Keratinocyte (primary cell): ENCODE measurements around the gene RETSAT. TPM values are rescaled to one million over a fixed set of nuclear protein-coding genes. Genes with fewer than 3 reads are reported as not detected.

Source experiments
- DNase-seq: peaks from one replicate; pipeline ENCODE4 v3.0.0-alpha.2; 2011; ENCODE audit warnings: low read depth, missing footprints, low spot score
- FAIRE-seq: peaks from 2 replicates; lab custom pipeline; 2011; peaks lifted over from hg19 to GRCh38; lab: Jason Lieb, UNC
- H2AFZ ChIP-seq: 2 replicates; pipeline ENCODE4 v1.6.0; 2012; ENCODE audit warnings: low read length, control low read depth, inconsistent platforms; ENCODE audit not compliant: control insufficient read depth
- H3K27ac ChIP-seq: 2 replicates; pipeline ENCODE4 v1.5.1; 2011; ENCODE audit warnings: low read length; ENCODE audit not compliant: control insufficient read depth, insufficient read depth
- H3K27me3 ChIP-seq: 3 replicates; pipeline ENCODE4 v1.6.0; 2011; ENCODE audit warnings: low read length; ENCODE audit not compliant: control insufficient read depth, insufficient read depth; ENCODE audit errors: extremely low read depth
- H3K36me3 ChIP-seq, 2 experiments: 2 replicates in 1 of 2; 3 replicates in 1 of 2; pipeline ENCODE4 v1.5.1; 2011; ENCODE audit warnings: low read length in 2 of 2, mild to moderate bottlenecking in 1 of 2; ENCODE audit not compliant: control insufficient read depth in 2 of 2, insufficient read depth in 2 of 2; ENCODE audit errors: extremely low read depth in 1 of 2
- H3K4me1 ChIP-seq: 3 replicates; pipeline ENCODE4 v1.5.1; 2011; ENCODE audit warnings: low read length; ENCODE audit not compliant: control insufficient read depth, insufficient read depth; ENCODE audit errors: extremely low read depth
- H3K4me2 ChIP-seq: 3 replicates; pipeline ENCODE4 v1.6.0; 2011; ENCODE audit warnings: low read depth, low read length; ENCODE audit not compliant: control insufficient read depth, insufficient read depth; ENCODE audit errors: extremely low read depth
- H3K4me3 ChIP-seq, 3 experiments: fragments of 200-600 bp in 1 of 3; sonication (generic) in 1 of 3; 2 replicates in 2 of 3; 3 replicates in 1 of 3; pipeline ENCODE4 v1.5.1; 2011 to 2016; ENCODE audit warnings: low read length in 3 of 3, mild to moderate bottlenecking in 3 of 3, control low read depth in 2 of 3, inconsistent platforms in 1 of 3, low read depth in 1 of 3, mixed read lengths in 1 of 3, mixed run types in 1 of 3, moderate library complexity in 1 of 3; ENCODE audit not compliant: control insufficient read depth in 2 of 3, insufficient read depth in 2 of 3; ENCODE audit errors: extremely low read depth in 1 of 3
- H3K79me2 ChIP-seq: 2 replicates; pipeline ENCODE4 v1.6.0; 2012; ENCODE audit warnings: low read length; ENCODE audit not compliant: control insufficient read depth, insufficient read depth
- H3K9ac ChIP-seq: 3 replicates; pipeline ENCODE4 v1.6.0; 2011; ENCODE audit warnings: low read length; ENCODE audit not compliant: control insufficient read depth, insufficient read depth; ENCODE audit errors: extremely low read depth
- H3K9me1 ChIP-seq: 3 replicates; pipeline ENCODE4 v1.6.0; 2011; ENCODE audit warnings: low read length; ENCODE audit not compliant: control insufficient read depth, insufficient read depth; ENCODE audit errors: extremely low read depth
- H3K9me3 ChIP-seq: 2 replicates; pipeline ENCODE4 v1.5.1; 2012; ENCODE audit warnings: low read depth, low read length; ENCODE audit not compliant: control insufficient read depth
- H4K20me1 ChIP-seq: 3 replicates; pipeline ENCODE4 v1.6.0; 2011; ENCODE audit warnings: low read length; ENCODE audit not compliant: control insufficient read depth, insufficient read depth; ENCODE audit errors: extremely low read depth
- CTCF ChIP-seq, 3 experiments: IDR thresholded peaks in 1 of 3; conservative IDR thresholded peaks in 1 of 3; optimal IDR thresholded peaks in 1 of 3; 2 replicates in 2 of 3; 3 replicates in 1 of 3; pipeline versions ENCODE3 to v1.5.1; 2011; ENCODE audit warnings: low read length in 3 of 3, mild to moderate bottlenecking in 3 of 3, moderate library complexity in 2 of 3, control low read depth in 1 of 3, inconsistent platforms in 1 of 3; ENCODE audit not compliant: insufficient read depth in 2 of 3; ENCODE audit errors: extremely low read depth in 1 of 3
- EZH2 ChIP-seq: IDR thresholded peaks from one replicate; pipeline ENCODE4 v1.6.1; 2012; ENCODE audit warnings: inconsistent platforms, mild to moderate bottlenecking, low read length, moderate library complexity
- dilution Hi-C: fragments of 300-500 bp; cut with MboI; formaldehyde crosslinking; loops from one replicate; pipeline ENCODE4 v1.7.0; 2020; ENCODE audit warnings: low sequenced_read_pairs; ENCODE audit not compliant: extremely low pct_ligation_motif_present
- polyA minus RNA-seq, 3 experiments: library from RNA; depleted of rRNA, polyadenylated mRNA; stranded (reverse); fragments of >200 nt; gene quantifications; 1 replicate in 1 of 3; 2 replicates in 1 of 3; 3 replicates in 1 of 3; pipeline ENCODE4 v1.2.3, GENCODE V29; 2011
- polyA plus RNA-seq, 5 experiments: library from polyadenylated mRNA; depleted of rRNA in 3 of 5; stranded (reverse) in 3 of 5; stranded (forward) in 1 of 5; unstranded in 1 of 5; fragments of >200 nt; gene quantifications; 1 replicate in 1 of 5; 2 replicates in 3 of 5; 3 replicates in 1 of 5; pipeline versions ENCODE4 v1.2.1 to v1.2.3, GENCODE V29; 2011 to 2012; ENCODE audit warnings: missing spikeins in 2 of 5, low read depth in 1 of 5, low replicate concordance in 1 of 5

RETSAT gene
- 74.0 to 98.8 TPM (median 74.8 TPM) in 3 replicates for polyA plus RNA-seq
- 20.0 TPM for polyA plus RNA-seq (2011; ENCODE audit: low read depth)
- 42.6 and 47.0 TPM in 2 replicates for polyA plus RNA-seq (2011; cell fraction: cytosol; rRNA removed)
- polyA plus RNA-seq (2011; cell fraction: nucleus; rRNA removed): 199 and 213 TPM in 2 replicates
- polyA plus RNA-seq (2012; ENCODE audit: low replicate concordance): 65.0 and 67.0 TPM in 2 replicates
- polyA minus RNA-seq: 83.1 to 180 TPM (median 126 TPM) in 3 replicates
- polyA minus RNA-seq (2011; cell fraction: cytosol; rRNA and poly(A)+ RNA removed): 61.2 TPM
- 145 and 178 TPM in 2 replicates for polyA minus RNA-seq (2011; cell fraction: nucleus; rRNA and poly(A)+ RNA removed)

- H3K9me1 ChIP-seq: no peaks in the 10 kb centered on the region
- H3K9ac ChIP-seq: peak within 1 kb of the TSS; percentile 98
- H3K9me3 ChIP-seq: no peaks in the 10 kb centered on the region
- H3K79me2 ChIP-seq: peaks cover 46% of the 10 kb centered on the region
- H2AFZ ChIP-seq: peak within 1 kb of the TSS; percentile 99
- H3K4me1 ChIP-seq: peaks cover 26% of the 10 kb centered on the region
- peak within 1 kb of the TSS; percentile 94 for H3K27ac ChIP-seq
- peak within 1 kb of the TSS; percentile 68 to 99 (median 80) for H3K4me3 ChIP-seq
- peaks cover 24 to 29% of the 10 kb centered on the region in 2 experiments for H3K36me3 ChIP-seq
- TF ChIP-seq EZH2 (no peak), CTCF (optimal IDR thresholded peaks at IDR 0.05 in 1 of 3, IDR thresholded peaks at IDR 0.05 in 1 of 3, conservative IDR thresholded peaks at IDR 0.05 in 1 of 3; ENCODE audit: extremely low read depth in 1 of 3, insufficient read depth in 2 of 3, low read length in 3 of 3) (no peak)
- no peaks in the 10 kb centered on the region for H3K27me3 ChIP-seq
- dilution Hi-C loops: no loop called here
- H4K20me1 ChIP-seq: no peaks in the 10 kb centered on the region
- H3K4me2 ChIP-seq: peak within 1 kb of the TSS; percentile 93
- peak; percentile 80 for FAIRE-seq
- DNase-seq: peak; percentile 89
Measured at GRCh38 chr2:85354286-85355072, at the start of gene RETSAT, which contains the start of gene ELMOD3. Gene RETSAT, minus strand, starts transcription at chr2:85354528. Its CDS starts 21 bp downstream, at chr2:85354507. Gene ELMOD3, plus strand, starts transcription at chr2:85354769. Its CDS starts 2,430 bp downstream, at chr2:85357199.

- Histone ChIP-seq H3K9me3 (no peaks in the 10 kb centered on the region), H3K4me3 (no peak overlapping the region), H3K36me3 (peaks cover 26% of the 10 kb centered on the region in 2 experiments), H3K9ac (no peak overlapping the region), H3K4me2 (no peak overlapping the region), H2AFZ (no peak overlapping the region), H3K79me2 (peaks cover 41% of the 10 kb centered on the region), H3K27me3 (no peaks in the 10 kb centered on the region), H4K20me1 (no peaks in the 10 kb centered on the region), H3K4me1 (peaks cover 5% of the 10 kb centered on the region), H3K9me1 (no peaks in the 10 kb centered on the region), H3K27ac (no peak overlapping the region)
- TF ChIP-seq CTCF (optimal IDR thresholded peaks at IDR 0.05 in 1 of 3, IDR thresholded peaks at IDR 0.05 in 1 of 3, conservative IDR thresholded peaks at IDR 0.05 in 1 of 3; ENCODE audit: extremely low read depth in 1 of 3, insufficient read depth in 2 of 3, low read length in 3 of 3) (no peak), EZH2 (no peak)
- DNase-seq (no peak), FAIRE-seq (no peak)
- dilution Hi-C loops: no loop called here
Measured at GRCh38 chr2:85401844-85402243, 47.5 kb upstream of the RETSAT start.
